NB4 (cell line): ENCODE data around the gene ATP10A.

Experiments
- DNase-seq: peaks from one replicate; pipeline ENCODE4 v3.0.0; 2010; ENCODE audit warnings: low read depth
- H3K4me3 ChIP-seq: one replicate; pipeline ENCODE4 v1.5.1; 2011; ENCODE audit warnings: mild to moderate bottlenecking, low read depth, low read length, moderate library complexity
- CTCF ChIP-seq: IDR thresholded peaks from one replicate; pipeline ENCODE4 v1.5.1; 2012; ENCODE audit warnings: low read depth, low read length
- MAX ChIP-seq: IDR thresholded peaks from 2 replicates; pipeline ENCODE4 v1.6.1; 2011; ENCODE audit warnings: low read depth, low read length
- MYC ChIP-seq: IDR thresholded peaks from 2 replicates; pipeline ENCODE4 v1.6.1; 2011; ENCODE audit warnings: low read depth, low read length
- POLR2A ChIP-seq: IDR thresholded peaks from 2 replicates; pipeline ENCODE4 v1.6.1; 2011; ENCODE audit warnings: mild to moderate bottlenecking; ENCODE audit not compliant: insufficient read length; ENCODE audit errors: extremely low read depth

The ATP10A gene

GRCh38 chr15:25787855-25788520 is 75.1 kb downstream of the ATP10A start:
- DNase-seq: peak; percentile 6
- TF ChIP-seq MAX (no peak), CTCF (no peak), MYC (no peak), POLR2A (no peak)
- no peak overlapping the region for H3K4me3 ChIP-seq

- TF ChIP-seq MAX (no peak), CTCF (no peak), POLR2A (no peak), MYC (no peak)
- no peak for DNase-seq
- H3K4me3 ChIP-seq: no peak overlapping the region
Measured at GRCh38 chr15:25787381-25787780, 75.7 kb downstream of the ATP10A start.

GRCh38 chr15:25786040-25786439 is 77.1 kb downstream of the ATP10A start:
- DNase-seq: no peak
- no peak overlapping the region for H3K4me3 ChIP-seq
- TF ChIP-seq MAX (no peak), POLR2A (no peak), CTCF (no peak), MYC (no peak)

GRCh38 chr15:25785641-25786025 is 77.5 kb downstream of the ATP10A start:
- H3K4me3 ChIP-seq: no peak overlapping the region
- TF ChIP-seq MYC: no peak
- no peak for TF ChIP-seq CTCF
- no peak for TF ChIP-seq MAX
- TF ChIP-seq POLR2A: no peak
- DNase-seq: no peak

- no peak for DNase-seq
- TF ChIP-seq POLR2A: no peak
- no peak for TF ChIP-seq MAX
- no peak for TF ChIP-seq CTCF
- TF ChIP-seq MYC: no peak
- H3K4me3 ChIP-seq: no peak overlapping the region
Measured at GRCh38 chr15:25784876-25785640, 78.1 kb downstream of the ATP10A start.
